ENCODE measurements around the gene HELZ. TPM values are rescaled to one million over a fixed set of nuclear protein-coding genes. Genes with fewer than 3 reads are reported as not detected.

HELZ gene
- total RNA-seq, 6 donors from 2014 or later, result 52.1 to 166 (median 60.8) TPM

DNA sequence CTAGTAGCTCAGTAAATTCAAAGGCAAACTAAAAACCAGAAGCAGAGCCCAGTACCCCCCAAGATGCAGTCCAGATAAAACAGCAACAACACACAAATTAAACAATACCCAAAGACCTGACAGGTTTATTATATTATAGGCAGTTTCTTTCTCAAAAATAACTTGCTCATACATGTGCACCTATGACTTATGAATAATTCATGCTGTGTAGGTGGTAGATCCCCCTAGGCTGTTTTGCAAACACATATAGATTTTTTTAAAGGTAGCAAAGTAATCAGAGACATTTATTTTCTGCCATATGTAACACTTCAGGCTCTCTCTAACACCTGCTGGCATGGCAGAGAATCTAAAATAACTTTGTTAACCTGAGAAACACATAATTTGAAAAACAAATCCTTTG is 173.4 kb downstream of the HELZ start:
- Histone ChIP-seq H3K27me3 (no peaks in the 10 kb centered on the region), H3K27ac (no peak overlapping the region), H3K36me3 (peaks cover 0 to 23% (median 0%) of the 10 kb centered on the region in 4 donors), H3K4me1 (peaks cover 0 to 8% (median 0%) of the 10 kb centered on the region in 4 donors), H3K9me3 (no peaks in the 10 kb centered on the region), H3K4me3 (no peak overlapping the region)
- no peak for TF ChIP-seq EP300 (IDR thresholded peaks at IDR 0.05)
- no peak for TF ChIP-seq POLR2A (IDR thresholded peaks at IDR 0.05)
- TF ChIP-seq, protein P1, sequence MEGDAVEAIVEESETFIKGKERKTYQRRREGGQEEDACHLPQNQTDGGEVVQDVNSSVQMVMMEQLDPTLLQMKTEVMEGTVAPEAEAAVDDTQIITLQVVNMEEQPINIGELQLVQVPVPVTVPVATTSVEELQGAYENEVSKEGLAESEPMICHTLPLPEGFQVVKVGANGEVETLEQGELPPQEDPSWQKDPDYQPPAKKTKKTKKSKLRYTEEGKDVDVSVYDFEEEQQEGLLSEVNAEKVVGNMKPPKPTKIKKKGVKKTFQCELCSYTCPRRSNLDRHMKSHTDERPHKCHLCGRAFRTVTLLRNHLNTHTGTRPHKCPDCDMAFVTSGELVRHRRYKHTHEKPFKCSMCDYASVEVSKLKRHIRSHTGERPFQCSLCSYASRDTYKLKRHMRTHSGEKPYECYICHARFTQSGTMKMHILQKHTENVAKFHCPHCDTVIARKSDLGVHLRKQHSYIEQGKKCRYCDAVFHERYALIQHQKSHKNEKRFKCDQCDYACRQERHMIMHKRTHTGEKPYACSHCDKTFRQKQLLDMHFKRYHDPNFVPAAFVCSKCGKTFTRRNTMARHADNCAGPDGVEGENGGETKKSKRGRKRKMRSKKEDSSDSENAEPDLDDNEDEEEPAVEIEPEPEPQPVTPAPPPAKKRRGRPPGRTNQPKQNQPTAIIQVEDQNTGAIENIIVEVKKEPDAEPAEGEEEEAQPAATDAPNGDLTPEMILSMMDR (IDR thresholded peaks at IDR 0.05), result no peak
- no peak for TF ChIP-seq POLR2AphosphoS5 (IDR thresholded peaks at IDR 0.05)
- DNase-seq, result no peak
- ATAC-seq (ENCODE audit: low FRiP score in 2 of 2), result no peak

GRCh38 chr17:67069603-67070136 is 175.3 kb downstream of the HELZ start:
- no peak for TF ChIP-seq POLR2AphosphoS5 (IDR thresholded peaks at IDR 0.05)
- TF ChIP-seq EP300 (IDR thresholded peaks at IDR 0.05), result no peak
- no peak for TF ChIP-seq POLR2A (IDR thresholded peaks at IDR 0.05)
- TF ChIP-seq, protein P1 (IDR thresholded peaks at IDR 0.05), result no peak
- WGBS, 2 donors, result 98 to 99% methylated on average over 5 of the region's 5 CpGs
- ATAC-seq (ENCODE audit: low FRiP score in 2 of 2), result no peak
- Histone ChIP-seq H3K36me3 (peaks cover 0 to 13% (median 0%) of the 10 kb centered on the region in 4 donors), H3K27ac (no peak overlapping the region), H3K27me3 (no peaks in the 10 kb centered on the region), H3K4me1 (peaks cover 0 to 8% (median 0%) of the 10 kb centered on the region in 4 donors), H3K9me3 (no peaks in the 10 kb centered on the region), H3K4me3 (no peak overlapping the region)
- DNase-seq, result no peak

DNA sequence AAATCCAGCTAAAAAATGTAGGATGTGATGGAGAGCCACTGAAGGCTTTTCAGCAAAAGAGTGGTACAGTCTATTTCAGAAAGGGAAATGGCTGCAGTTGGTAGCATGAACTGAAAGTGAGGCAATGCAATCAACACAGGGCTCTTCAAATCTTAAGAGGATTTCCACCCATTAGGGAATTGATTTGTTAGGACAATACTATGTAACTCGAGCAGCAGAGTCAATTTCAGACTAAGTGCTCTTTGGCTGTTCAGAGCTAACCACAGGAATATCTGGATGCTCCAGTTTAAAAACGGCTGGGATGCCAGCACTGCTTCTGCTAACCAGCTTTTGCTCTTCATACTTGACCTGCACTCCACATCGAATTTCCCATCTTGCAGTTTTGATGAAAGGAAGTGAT is 176.0 kb downstream of the HELZ start:
- WGBS, 2 donors, result 64 to 72% methylated on average over 3 of the region's 3 CpGs
- no peaks in the 10 kb centered on the region for H3K9me3 ChIP-seq

GRCh38 chr17:67067571-67068482 is 177.2 kb downstream of the HELZ start:
- Histone ChIP-seq H3K27ac (no peak overlapping the region), H3K4me1 (peaks cover 0 to 8% (median 0%) of the 10 kb centered on the region in 4 donors), H3K36me3 (peaks cover 0 to 9% (median 0%) of the 10 kb centered on the region in 4 donors), H3K27me3 (no peaks in the 10 kb centered on the region), H3K4me3 (no peak overlapping the region), H3K9me3 (no peaks in the 10 kb centered on the region)
- ATAC-seq (ENCODE audit: low FRiP score in 2 of 2) (no peak), DNase-seq (no peak)
- WGBS, 2 donors, result 92 to 95% methylated on average over 13 of the region's 13 CpGs
- TF ChIP-seq, protein P1 (IDR thresholded peaks at IDR 0.05), result no peak
- no peak for TF ChIP-seq EP300 (IDR thresholded peaks at IDR 0.05)
- no peak for TF ChIP-seq POLR2A (IDR thresholded peaks at IDR 0.05)
- no peak for TF ChIP-seq POLR2AphosphoS5 (IDR thresholded peaks at IDR 0.05)

More for the DNA sequence above, 176.0 kb downstream of the HELZ start:
- Histone ChIP-seq H3K4me3 (no peak overlapping the region), H3K27ac (no peak overlapping the region), H3K27me3 (no peaks in the 10 kb centered on the region), H3K4me1 (peaks cover 0 to 8% (median 0%) of the 10 kb centered on the region in 4 donors), H3K36me3 (peaks cover 0 to 13% (median 0%) of the 10 kb centered on the region in 4 donors)
- ATAC-seq (ENCODE audit: low FRiP score in 2 of 2) (no peak), DNase-seq (no peak)
- TF ChIP-seq EP300 (IDR thresholded peaks at IDR 0.05) (no peak), POLR2AphosphoS5 (IDR thresholded peaks at IDR 0.05) (no peak), POLR2A (IDR thresholded peaks at IDR 0.05) (no peak)
- TF ChIP-seq, protein P1 (IDR thresholded peaks at IDR 0.05), result no peak
